SIG-M5 treated with dmso at 0.1 percent for 504 hours (cell line): ENCODE data around the gene TRMT11.
"Not testable (repeated sequence)": the region's sequence is repeated elsewhere in the genome, so short reads cannot be mapped to it uniquely, and the experiment has no call there.

Experiments
- DNase-seq: peaks from one replicate; lab custom pipeline; 2025; ENCODE audit not compliant: unreplicated experiment; lab: John Stamatoyannopoulos, UW

The TRMT11 gene

DNA sequence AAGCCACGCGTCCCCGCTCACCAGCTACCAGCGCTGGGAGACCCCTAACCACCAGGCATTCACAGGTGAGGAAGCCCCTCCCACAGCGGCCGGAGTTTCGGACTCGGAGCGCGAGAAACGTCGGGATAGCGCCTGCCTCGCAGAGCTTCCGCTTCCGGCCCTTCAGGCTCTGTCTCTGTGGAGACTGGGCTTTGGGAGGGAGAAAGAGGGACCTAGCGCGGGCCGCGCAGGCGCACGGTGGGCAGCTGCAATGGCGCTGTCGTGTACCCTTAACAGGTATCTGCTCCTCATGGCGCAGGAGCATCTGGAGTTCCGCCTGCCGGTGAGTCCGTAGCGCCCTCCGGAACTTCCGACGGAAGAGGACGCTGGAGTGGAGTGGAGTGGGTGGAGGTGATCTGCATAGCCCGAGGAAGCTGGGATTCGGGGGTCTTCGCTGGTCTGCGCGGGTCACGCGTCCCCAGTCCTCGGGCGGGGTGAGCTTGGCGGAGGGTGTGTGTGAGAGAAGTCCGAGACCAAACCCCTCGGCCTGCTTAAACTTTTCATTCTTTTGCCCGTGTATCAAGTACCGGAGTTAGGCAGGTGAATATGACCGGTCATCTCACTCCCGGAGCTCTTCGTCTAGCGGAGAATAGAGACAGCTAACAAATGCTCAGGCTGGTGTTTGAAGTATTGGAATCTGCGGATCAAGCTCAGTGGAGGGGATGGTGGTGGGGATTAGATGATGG, at the start of gene TRMT11:
Gene TRMT11 (plus strand): TSS at position 240 of the 725 bp plus-strand sequence. CDS start 11 bp downstream, at position 251.
- peak; percentile 83 for DNase-seq

DNA sequence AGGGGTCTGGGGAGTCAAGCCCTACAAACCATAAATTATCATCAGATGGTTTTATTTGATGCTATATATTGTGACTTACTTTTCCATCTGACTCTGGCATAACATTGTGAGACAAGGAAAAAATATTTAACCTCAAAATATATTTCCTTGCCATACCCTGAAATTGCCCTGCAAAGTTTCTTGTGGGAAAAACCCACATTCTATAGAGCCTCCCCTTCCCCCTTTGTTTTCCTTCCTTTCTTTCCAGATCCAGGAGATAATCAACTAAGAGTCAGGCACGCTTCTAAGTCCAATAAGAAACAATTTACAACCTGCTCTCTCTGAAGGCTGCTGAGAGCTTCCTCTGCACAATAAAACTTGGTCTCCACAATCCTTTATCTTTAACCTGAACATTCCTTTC, 47.3 kb upstream of the TRMT11 start:
- no peak for DNase-seq

DNA sequence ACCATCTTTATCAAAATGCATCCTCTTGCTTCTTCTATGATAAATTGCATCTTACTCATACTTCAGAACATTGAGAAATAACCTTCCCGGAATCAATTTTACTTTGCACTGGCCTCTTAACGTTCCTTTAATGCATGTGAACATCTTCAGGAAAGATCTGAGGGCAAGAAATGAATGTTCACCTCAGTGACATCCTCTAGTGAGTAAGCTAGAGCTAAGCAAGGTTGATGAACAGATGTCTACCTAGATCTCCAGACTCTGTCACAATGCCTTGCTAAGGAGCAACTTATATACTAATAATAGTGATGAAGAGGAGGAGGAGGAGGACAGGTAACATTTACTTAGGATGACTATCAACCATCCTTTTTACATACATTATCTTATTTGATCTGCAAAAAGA, 46.5 kb upstream of the TRMT11 start:
- DNase-seq, result no peak

DNA sequence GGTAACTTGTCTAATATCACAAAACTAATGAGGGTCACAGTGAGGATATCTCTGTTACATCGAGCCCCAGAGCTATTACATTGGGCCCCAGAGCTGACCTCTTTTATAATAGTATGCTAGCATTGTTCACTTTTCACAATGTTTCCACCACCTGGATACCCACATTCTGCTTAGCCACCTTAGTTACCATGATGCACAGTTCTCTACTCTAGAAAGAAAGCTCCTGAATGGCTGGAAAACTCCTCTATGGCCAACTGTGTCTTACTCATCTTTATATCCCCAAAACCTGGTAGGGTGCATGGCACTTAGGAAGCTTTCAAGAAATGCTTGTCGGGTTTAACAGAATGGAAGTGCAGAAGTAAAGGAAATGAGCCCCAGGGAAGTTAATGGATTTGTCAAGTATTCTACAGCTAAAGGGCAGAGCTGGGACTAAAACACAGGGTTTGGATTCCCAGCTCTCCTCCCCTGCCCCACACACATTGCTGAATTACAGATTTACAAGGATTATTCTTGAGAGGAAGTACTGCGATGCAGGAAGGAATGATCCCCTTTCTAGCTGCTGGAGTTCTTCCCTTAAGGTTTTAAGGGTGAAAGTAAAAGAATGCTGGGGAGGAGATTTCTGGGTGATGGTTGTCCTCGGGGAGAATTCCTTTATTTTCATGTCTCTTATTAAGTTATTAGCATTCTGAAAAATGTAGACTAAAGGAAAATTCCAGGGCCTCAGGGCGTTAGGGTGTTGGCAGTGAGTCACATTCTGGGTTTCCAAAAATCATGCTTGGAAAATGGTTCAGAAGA, 45.9 kb upstream of the TRMT11 start:
- no peak for DNase-seq

DNA sequence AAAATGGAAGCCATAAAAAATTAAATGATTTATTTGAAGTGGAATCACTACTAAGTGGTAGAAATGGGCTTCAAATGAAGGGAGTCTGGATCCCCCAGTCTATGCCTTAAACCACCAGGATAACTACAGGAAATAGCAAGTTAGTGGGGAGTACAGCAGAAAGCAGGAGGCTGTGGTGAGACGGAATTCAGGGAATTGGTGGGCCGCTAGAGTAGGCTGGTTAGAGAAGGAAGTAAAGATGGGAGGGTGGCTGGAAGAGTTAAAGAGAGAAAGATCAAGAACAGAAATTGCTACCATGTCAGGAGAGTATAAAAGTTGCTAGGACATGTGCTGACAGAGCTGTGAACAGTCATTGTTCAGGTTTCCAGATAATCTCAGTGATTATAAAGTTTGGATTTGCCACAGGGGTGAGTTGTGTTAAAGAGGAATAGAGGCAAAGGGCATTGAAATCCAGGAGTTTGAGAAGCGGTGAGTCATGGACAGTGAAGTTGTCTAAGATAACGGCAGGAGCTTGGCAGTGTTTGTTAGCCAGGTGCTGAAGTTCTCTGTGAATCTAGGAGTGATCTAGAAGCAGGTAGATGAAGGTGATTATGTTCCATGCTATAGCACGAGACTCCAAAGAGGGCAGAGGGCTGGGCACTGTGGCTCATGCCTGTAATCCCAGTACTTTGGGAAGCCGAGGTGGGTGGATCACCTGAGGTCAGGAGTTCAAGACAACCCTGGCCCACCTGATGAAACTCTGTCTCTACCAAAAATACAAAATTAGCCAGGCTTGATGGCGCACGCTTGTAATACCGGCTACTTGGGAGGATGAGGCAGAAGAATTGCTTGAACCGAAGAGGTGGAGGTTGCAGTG, 43.4 kb upstream of the TRMT11 start:
- DNase-seq, result no peak

DNA sequence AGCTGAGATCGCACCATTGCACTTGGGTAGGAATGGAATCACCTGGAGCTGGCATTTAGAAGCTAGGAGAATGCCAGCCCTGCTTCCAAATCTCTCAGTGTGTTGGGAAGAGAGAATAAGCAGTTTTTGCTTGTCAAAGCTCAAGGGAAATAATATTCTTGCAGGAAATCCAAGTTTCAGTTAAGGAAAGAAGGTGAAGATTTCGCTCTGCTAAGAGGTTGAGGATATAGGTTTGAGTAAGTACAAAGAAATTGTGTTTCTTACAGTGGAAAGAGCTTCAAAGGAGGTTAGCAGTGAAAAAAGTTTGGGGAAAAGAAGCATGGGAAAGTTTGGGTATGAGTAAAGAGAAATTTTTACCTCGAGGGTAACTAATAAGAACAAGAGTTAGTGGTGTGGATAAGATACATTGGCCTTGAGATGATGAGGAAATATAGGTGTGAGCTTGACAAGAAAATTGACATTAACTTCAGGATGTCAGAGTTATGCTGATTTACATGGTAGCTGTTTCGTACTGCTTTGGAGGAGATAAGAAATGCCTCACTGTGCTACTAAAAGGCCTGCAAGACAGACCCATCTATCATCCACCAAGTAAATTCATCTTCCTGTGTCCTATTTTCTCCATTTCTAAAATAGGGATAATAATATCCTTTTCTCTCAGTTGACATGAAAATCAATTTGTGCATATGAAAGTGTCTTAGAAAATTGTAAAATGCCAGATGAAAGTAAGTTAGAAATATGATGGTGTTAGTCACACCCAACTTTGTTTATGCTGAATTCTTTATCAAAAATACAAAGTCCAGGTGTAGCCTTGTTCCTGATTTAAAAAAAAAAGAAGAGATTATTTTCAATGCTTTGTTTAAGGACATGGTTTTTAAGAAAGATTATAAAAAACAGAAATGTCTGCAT, 42.6 kb upstream of the TRMT11 start:
- DNase-seq, result no peak

DNA sequence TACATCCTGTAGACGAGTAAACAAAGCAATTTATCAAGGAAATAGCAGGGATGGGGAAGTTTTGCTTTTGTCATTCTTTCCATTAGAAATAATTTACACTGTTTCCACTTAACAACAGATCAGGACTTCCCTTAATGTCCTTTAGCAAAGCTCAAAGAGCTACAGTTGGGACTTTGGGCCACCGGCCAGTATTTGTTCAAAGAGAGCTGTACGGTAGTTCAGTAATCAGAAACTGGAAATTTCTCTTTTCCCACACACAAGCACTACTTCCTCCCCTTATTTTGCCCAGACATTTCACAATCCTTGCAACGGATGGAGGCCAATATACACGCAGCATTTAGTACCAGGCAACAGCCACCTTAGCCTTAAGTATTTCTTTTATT, 41.9 kb upstream of the TRMT11 start:
- peak; percentile 72 for DNase-seq

DNA sequence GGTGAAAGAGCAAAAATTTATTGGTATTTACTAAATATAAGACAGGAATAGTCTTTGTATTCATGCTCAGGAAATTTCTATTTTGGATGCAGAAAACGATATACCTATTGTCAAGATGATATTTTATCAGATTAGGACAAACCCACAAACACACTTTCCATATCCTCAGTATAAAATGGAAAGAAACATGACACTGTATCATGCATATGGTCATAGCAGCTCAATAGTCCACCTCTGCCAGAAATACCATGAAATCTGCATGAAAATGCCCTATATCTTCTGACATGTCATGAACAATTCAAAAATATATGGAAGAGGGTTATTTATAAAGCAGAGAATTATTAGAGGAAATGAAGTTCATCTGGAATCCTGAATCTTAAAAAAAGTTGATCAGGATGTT, 41.4 kb upstream of the TRMT11 start:
- DNase-seq, result no peak

DNA sequence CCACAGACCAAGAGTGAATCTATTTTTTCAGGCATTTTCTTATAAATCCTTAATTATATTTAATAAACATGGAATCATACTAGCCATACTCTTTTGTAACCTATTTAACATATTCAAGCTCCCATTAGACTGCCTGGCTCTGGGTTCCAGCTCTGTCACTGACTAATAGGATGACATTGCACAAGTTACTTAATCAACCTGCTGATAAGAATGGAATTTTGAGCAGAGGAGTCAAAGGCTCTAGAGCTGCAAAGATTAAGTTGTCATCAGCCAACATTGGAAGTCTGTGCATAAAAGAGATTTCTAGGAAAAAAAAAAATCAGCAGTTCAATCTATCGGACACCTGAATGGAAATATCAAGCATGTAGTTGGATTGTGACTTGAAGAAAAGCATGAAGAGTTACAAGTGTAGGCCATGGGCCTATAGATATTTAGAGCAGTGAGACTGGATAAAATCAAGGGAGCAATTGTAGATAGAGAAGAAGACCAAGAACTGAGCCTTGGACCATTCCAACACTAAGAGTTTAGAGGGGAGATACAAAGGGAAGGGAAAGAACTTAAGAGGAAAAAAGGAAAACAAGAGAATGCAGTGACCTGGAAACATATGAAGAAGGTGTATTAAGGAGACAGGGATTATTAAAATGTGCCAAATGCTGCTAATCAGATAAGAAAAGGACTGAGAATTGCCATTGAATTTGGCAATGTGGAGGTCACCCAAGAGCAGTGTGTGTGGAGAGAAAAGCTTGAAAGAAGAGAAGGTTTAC, 40.8 kb upstream of the TRMT11 start:
- no peak for DNase-seq

DNA sequence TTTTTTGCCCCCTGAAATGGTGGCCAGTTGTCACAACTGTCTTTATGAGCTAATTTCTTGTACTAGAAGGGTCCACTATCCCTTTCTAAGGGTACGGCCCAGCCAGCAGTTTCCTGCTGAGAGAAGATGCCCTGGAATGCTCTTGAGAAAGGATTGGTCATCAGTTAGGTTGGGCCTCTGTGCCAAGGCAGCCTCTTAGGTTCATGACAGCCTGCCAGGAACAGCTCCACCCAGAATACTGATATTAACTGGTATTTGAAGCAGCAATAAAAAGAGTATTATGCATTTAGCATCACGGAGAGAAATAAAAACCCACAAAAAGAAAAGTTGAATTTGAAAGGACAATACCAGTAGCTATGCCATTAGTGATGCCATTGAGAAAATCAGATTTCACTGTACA, 38.7 kb upstream of the TRMT11 start:
- no peak for DNase-seq

DNA sequence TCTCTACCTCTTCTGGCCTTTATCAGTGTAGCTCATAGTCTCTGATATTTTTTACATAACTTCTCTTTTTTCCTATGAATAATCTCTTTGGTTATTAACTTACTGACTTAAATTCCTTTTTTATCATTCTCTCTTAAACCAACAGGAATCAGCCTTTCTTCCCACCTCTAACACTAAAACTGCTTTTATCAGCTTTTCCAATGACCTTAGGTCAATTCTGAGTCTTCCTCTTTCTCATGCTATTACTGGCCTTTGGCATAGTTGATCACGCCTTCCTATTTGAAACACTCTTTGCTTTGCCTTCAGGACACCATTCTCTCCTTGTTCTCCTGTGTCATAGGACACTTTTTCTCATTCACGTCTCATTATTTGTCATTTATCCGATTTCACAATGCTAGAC, 37.9 kb upstream of the TRMT11 start:
- no peak for DNase-seq

DNA sequence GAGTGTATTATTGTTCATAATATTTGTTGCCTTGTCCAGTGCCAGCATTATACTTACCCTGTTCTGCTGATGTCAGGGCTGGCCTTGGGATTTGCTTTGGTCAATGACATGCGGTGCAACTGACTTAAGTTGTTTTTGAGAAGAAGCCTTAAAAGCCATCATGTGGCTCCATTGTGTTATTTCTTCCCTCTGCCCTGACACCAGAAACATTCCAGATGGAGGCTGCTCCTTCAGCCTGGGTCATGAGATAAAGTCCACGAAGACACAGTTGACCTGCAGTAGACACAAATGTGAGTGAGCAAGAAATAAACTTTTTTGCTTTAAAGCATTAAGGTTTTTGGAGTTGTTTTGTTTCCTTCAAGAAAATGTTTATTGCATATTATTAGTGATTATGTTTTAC, 37.3 kb upstream of the TRMT11 start:
- DNase-seq, result no peak

DNA sequence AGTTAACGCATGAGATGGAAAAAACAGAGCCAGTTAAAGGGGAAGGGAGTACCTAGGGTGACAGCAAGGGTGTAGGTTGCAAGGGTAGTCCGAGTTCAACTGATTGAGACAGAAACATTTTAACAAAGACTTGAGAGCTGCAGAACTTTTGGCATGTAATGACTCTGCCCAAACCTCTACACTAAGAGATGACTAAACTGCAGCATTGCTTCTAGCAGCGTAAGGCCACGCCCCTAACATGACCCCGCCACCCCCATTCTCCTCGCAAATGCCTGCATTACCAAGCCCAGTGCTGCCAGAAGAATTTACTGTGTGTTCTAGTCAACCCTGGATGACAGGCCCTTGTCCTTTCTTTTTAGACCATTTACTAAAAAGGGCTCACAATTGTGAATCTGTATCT, 36.0 kb upstream of the TRMT11 start:
- DNase-seq, result no peak

DNA sequence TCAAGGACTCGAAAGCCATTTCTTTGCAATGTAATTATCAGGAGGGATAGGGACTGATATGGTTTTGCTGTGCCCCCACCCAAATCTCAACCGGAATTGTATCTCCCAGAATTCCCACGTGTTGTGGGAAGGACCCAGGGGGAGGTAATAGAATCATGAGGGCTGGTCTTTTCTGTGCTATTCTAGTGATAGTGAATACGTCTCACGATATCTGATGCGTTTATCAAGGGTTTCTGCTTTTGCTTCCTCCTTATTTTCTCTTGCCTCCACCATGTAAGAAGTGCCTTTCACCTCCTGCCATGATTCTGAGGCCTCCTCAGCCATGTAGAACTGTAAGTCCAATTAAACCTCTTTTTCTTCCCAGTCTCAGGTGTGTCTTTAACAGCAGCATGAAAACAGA, 35.6 kb upstream of the TRMT11 start:
- not testable (repeated sequence) for DNase-seq

DNA sequence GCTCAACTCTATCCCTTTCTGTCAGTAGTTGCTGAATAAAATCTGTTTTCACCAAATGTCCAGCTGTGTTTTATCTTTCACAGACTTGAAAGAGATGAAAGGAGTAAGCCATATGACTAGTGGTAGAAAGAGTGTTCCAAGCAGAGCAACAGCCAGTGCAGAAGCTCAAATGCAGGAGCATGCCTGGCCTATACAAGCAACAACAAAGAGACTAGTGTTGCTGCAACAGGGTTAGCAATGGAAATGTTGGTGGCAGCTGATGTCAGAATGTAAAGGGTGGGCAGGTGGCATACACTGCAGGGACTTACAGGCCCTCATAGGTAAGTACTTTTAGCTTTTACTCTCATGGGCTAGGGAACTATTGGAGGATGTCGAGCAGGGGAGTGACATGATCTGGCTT, 35.0 kb upstream of the TRMT11 start:
- no peak for DNase-seq

DNA sequence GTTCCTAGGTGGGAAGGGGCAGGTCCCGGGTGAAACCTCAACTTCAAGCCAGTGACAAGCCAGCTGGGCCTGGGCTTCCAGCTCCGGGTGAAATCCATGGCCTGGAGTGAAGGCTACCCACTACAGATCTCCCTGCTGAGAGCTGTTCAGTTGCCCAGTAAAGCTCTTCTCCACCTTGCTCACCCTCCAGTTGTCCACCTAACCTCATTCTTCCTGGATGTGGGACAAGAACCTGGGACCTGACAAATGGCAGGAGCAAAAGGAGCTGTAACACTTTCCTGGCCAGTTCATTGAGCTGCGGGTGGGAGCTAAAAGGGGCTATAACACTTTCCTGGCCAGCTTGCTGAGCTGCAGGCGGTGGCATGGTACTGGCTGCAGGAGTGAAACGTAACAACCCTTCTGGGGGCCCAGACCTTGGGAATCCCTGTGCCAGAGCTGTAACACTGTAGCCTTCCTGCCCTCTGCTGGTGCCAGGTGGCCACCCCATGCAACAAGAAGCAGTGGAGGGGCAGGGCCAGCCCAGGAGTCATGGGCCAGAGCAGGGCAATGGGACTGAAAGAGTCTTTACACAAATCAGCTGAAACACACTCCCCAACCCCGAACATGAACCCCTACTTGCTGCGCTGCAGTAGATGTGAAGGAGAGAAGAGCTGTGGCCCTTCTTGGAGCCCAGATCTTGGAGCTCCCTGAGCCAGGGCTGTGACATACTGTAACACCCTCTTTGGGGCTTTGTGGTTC, 33.4 kb upstream of the TRMT11 start:
- DNase-seq, result peak; percentile 8

DNA sequence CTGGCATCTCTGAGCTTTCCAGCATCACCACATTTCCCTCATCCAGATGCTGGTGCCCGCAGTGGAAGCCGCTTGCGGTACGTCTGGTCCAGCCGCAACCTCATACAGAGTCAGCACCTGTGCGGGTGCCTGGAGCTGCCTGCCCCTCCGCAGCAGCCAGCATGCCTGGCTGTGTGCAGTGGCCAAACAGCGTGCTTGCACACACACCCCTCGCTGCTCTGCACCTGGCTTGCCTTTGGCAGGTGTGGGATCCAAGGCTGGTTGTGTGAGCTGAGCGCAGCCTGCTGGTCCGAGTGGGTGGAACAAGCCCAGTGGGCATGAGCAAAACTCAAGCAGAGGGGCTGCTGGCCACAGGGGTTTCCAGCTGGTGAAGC, 32.9 kb upstream of the TRMT11 start:
- no peak for DNase-seq

DNA sequence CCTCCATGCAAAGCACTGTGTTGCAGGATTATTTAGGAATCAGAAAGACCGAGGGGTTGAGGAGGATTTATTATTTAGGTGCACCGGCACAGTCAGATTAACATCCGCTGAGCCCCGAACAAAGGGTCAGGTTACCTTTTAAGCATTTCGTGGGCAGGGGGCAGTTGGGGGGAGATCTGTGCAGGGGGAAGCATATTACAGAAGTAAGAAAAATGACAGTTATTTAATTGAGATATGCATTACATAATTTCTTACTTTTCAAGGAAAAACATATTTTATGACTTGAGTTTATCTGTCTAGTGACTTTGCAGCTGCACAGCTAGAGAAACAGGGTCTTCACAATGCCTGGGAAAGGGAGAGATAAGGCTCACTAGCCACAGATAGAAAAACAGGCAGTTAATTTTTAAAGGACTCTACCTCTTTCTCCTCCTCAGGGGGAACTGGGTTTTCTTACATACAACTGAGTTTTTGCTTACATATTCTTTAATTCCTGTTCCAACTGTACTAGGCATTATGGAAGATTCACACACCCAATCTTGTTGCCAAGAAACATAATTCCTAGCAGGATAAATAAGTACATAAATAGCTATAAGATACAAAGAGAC, 31.5 kb upstream of the TRMT11 start:
- DNase-seq, result no peak

DNA sequence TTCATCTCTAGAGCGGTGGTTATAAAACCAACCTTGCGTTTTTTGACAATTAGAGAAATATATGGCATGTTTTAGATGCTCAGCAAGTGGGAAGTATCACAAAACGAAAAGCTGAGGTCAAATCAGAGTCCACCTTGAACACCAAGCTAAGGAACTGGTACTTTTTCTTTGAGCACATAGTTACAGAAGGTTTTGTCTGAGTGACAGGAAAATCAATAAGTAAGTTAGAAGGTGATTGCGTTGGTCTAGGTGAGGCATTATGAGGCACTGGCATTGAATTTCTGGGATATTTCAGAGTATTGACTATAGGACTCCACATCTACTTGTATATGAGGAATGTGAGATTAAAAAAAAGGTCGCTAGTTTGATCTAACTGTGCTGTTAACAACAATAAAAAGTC, 30.4 kb upstream of the TRMT11 start:
- no peak for DNase-seq
